AG08396 (cell line): Measurements from ENCODE around the gene TTC9B.

Experiments used
- DNase-seq: peaks from one replicate; pipeline ENCODE4 v3.0.0; 2012; ENCODE audit warnings: low spot score, mixed read lengths

The TTC9B gene

GRCh38 chr19:40247735-40248262 is 29.6 kb upstream of the TTC9B start:
- DNase-seq = no peak

GRCh38 chr19:40247178-40247577 is 29.0 kb upstream of the TTC9B start:
- no peak for DNase-seq

GRCh38 chr19:40246292-40247073 is 28.3 kb upstream of the TTC9B start:
- DNase-seq = no peak

- DNase-seq = no peak
Measured at GRCh38 chr19:40245506-40246128, 27.4 kb upstream of the TTC9B start.

GRCh38 chr19:40244579-40245317 is 26.6 kb upstream of the TTC9B start:
- DNase-seq = no peak

- no peak for DNase-seq
Measured at GRCh38 chr19:40243181-40243580, 25.0 kb upstream of the TTC9B start.

- DNase-seq = no peak
Measured at GRCh38 chr19:40242480-40242879, 24.3 kb upstream of the TTC9B start.

GRCh38 chr19:40241809-40242384 is 23.7 kb upstream of the TTC9B start:
- DNase-seq = no peak

GRCh38 chr19:40241125-40241808 is 23.1 kb upstream of the TTC9B start:
- DNase-seq = no peak

GRCh38 chr19:40240332-40240731 is 22.1 kb upstream of the TTC9B start:
- DNase-seq = no peak

- no peak for DNase-seq
Measured at GRCh38 chr19:40239415-40240226, 21.4 kb upstream of the TTC9B start.

GRCh38 chr19:40238775-40239174 is 20.6 kb upstream of the TTC9B start:
- no peak for DNase-seq

- DNase-seq = no peak
Measured at GRCh38 chr19:40237791-40238190, 19.6 kb upstream of the TTC9B start.

GRCh38 chr19:40236366-40236765 is 18.2 kb upstream of the TTC9B start:
- DNase-seq = no peak

- DNase-seq = no peak
Measured at GRCh38 chr19:40236026-40236355, 17.8 kb upstream of the TTC9B start.

- DNase-seq = no peak
Measured at GRCh38 chr19:40235238-40236025, 17.2 kb upstream of the TTC9B start.

- no peak for DNase-seq
Measured at GRCh38 chr19:40234429-40235237, 16.4 kb upstream of the TTC9B start.

- DNase-seq = no peak
Measured at GRCh38 chr19:40233811-40234389, 15.7 kb upstream of the TTC9B start.
